GM19328 (cell line): ENCODE data around the gene PARN.
"Not testable (repeated sequence)": the region's sequence is repeated elsewhere in the genome, so short reads cannot be mapped to it uniquely, and the experiment has no call there.

Experiments
- ATAC-seq: cut with Tn5 transposase; IDR thresholded peaks from one replicate; pipeline ENCODE4 v1.9.1; 2021; ENCODE audit warnings: mild to moderate bottlenecking, moderate library complexity; ENCODE audit not compliant: unreplicated experiment

PARN gene, protein sequence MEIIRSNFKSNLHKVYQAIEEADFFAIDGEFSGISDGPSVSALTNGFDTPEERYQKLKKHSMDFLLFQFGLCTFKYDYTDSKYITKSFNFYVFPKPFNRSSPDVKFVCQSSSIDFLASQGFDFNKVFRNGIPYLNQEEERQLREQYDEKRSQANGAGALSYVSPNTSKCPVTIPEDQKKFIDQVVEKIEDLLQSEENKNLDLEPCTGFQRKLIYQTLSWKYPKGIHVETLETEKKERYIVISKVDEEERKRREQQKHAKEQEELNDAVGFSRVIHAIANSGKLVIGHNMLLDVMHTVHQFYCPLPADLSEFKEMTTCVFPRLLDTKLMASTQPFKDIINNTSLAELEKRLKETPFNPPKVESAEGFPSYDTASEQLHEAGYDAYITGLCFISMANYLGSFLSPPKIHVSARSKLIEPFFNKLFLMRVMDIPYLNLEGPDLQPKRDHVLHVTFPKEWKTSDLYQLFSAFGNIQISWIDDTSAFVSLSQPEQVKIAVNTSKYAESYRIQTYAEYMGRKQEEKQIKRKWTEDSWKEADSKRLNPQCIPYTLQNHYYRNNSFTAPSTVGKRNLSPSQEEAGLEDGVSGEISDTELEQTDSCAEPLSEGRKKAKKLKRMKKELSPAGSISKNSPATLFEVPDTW

DNA sequence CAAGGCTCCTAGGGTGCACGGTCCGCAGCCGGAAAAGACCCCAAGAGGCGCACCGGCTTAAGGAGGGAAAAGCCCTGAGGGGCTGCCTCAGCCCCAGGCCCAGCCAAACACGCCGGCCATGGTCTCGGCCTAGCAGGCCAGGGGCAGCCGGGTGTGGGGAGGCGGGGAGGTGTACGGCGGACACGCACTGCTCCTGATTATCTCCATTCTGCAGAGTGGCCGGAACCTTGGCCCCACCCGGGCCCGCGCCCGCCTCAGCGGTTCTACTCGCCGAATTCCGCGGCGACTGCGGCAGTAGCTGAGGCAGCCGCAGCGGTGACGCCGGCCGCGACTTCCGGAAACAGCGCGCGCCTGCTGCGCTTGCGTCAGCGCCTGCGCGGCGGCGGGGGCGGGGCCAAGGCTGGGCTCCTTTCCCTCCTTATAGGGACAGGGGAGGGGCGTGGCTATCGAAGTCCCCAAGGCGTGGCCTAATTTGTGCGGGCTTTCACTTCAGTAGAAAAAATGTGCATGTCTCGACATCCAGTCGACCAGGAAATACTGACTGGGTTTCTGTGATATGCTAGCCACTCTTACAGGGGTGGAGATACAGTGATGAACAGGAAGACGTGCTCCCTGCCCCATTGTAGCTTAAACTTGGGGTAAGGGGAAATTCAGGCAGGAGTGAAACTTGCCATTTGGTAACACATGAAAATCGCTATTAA lies at the start of gene PARN:
Gene PARN (minus strand): TSS at position 342 of the 701 bp plus-strand sequence. CDS start 135 bp downstream, at position 207.
- ATAC-seq = peak; percentile 48

DNA sequence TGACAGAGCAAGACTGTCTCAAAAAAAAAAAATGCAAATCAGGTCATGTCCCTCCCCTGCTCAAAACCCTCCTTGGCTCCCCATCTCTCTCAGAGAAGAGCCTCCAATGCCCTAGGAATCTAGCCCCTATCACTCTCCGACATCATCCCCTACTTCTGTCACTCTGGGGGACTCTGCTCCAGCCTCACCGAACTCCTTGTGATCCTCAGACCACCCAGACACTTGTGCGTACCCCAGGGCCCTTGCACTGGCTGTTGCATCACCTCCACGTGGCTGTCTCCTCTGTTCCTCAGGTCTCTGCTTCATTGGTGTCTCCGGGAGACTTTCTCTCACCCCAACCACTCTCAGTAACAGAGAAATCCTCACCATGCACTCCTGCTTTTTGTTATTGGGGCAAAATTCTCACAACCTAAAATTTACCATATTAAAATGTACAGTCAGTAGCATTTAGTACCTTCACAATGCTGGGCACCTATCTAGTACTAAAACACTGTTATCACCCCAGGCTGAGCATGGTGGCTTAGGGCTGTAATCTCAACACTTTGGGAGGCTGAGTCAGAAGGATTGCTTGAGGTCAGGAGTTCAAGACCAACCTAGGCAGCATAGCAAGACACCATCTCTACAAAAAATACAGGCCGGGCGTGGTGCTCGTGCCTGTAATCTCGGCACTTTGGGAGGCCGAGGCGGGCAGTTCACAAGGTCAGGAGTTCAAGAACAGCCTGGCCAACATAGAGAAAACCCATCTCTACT lies 48.9 kb upstream of the PARN start:
- no peak for ATAC-seq

DNA sequence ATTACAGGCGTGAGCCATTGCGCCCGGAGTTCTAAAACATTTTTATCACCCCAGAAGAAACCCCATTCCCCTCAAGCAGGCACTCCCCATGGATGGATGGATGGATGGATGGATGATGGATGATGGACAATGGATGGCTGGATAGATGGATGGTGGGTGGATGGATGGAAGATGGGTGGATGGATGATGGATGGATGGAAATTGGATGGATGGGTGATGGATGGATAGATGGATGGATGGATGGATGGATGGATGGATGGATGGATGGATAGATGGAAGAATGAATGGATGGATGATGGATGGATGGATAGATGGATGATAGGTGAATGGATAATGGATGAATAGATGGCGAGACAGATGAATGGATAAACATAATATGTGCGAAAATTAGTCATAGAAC lies 47.6 kb upstream of the PARN start:
- ATAC-seq = no peak

DNA sequence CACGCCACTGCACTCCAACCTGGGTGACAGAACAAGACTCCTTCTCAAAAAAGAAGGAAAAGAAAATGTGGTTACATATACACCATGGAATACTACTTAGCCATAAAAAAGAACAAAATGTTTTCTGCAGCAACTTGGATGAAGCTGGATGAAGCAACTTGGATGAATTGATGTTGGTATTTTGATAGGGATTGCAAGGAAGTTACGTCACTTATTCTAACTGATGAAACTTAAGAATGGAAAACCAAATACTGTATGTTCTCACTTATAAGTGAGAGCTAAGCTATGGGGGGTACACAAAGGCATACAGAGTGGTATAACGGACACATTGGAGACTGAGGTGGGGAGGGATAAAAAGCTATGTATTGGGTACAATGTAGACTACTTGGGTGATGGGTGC lies 46.6 kb upstream of the PARN start:
- ATAC-seq = no peak

DNA sequence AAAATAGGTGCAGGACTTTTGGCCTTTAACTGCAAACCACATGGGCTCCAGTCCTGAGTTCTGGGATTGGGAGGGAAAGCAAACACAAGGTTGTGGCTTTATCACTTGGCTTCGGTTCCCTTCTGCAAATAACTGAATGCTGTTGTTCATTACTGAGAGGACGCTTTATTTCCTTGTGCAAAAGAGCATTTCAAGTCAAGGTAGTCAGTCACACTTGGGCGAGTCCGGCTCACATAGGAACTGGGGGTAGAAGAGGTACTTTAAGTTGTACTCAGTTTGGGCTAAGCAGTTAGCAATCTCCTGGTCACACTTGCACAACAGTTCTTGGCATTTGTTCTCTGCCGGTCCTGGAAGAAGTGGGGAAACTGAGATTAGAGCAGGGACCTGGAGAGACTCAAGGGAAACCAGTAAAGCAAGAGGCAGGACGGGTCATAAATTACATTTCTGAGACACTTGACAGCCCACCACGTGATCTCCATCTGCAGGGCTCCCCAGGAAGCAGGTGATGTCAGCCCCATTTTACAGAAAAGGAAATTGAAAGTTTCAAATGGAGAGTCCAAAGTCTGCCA lies 42.4 kb upstream of the PARN start:
- ATAC-seq = peak; percentile 57

DNA sequence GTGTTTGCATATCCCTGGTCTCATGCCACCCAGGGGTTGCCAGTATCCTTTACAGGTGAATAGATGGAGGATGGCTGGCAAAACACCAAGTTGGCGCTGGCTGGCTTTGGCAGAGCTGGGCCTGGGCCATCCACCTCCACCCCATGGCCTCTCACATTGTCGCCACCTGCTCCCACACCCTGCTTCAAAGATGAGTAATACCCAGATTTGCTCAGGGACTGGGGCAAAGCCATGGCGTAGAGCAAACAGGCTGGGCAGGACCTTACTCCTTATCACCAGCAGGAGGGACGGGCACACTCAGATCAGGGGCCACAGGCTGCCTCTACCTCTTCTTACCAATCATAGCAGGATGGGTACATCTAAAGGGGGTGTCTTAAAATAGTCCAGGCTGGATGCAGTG lies 39.7 kb upstream of the PARN start:
- no peak for ATAC-seq

DNA sequence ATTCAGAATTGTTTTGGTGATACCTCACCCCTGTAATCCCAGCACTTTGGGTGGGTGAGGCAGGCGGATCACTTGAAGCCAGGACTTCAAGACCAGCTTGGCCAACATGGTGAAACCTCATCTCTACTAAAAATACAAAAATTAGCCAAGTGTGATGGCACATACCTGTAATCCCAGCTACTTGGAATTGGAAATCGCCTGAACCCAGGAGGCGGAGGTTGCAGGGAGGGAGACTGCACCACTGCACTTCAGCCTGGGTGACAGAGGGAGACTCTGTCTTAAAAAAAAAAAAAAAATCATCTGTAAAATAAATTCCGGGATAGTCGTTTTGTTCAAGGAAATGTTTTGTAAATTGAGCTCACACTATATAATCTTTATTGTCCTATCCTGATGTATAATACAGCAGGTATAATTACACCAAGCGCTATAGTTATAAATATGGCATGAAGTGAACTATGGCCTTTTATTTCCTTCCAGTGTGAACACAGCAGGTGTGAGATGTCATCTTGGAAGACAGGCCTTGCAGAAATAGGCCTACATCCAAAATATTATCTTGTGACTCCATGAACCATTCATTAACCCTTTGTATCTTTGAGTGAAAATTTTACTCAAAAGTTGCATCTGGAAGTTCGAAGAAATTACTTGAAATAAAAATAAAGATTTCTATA lies 38.6 kb upstream of the PARN start:
- ATAC-seq = no peak

DNA sequence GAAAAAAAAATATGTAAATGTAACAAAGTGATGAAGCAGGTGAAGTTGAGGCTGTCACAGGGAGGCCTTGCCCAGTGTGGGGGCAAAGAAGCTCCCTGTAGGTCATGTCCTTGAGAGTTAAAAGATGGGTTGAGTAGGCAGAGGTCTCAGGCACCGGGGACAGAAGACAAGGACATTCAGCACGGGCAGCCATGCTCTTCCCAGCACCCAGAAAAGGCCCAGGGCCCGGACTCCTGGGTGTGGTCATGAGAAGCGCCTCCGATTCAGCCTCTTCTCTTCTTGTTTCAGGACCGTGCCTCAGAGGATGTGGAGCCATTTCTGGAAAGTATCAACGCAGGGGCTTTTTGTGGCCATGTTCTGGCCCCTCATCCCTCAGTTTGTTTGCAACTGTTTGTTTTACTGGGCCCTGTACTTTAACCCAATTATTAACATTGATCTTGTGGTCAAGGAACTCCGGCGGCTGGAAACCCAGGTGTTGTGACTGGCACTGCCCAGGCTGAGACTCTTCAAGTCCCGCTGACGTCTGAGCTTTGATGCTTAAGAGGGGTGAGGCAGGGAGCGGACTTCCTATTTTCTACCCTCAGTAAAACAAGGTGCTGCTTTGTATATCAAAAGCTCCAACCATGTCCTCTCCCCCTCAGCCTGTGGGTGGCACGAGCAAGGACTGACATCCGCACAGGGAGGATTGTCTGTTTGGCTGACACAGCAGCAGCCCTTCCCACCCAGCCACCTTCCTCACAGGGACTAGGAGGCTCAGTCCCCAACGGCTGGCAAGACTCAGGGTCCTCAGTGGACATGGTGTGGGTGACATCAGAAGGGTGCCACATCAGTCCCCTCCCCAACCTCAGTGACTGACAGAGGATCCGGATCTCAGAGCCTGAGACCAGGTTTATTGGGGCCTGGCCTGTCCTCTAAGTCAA lies 37.5 kb upstream of the PARN start:
- ATAC-seq = no peak

DNA sequence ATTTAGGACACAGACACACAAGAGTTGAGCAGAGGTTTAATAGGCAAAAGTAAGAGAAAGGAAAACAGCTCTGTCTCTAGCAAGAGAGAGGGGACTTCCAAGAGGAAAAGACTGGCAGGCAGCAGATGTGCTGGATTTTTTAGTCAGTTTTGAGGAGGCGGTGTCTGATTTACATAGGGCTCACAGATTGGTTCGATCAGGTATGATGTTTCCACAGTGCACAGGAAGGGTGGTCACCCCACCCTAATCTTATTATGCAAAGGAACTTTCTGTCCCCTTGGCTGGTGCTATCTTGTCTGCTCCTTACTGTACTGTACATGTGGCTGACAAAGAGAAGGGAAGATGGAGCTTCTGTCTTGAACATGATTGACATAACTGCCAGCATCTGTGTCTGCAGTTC lies 28.0 kb upstream of the PARN start:
- peak; percentile 69 for ATAC-seq

DNA sequence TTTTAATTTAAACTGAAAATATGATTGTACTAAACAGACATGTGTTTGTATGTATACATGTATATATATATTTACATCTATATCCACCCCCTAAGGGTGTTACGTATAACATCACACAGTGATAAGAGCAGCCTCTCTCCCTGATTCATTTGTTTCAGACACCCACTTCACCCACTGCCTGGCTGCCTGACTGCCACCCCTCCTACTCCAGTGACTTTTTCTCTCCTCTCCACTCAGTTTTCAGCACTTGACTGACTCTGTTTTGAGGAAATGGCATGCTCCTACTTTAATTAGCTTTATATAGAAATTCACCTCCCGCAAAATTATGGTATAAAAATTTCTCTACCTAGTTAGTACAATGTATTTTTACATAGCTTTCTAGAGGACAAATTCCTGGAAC lies 22.7 kb upstream of the PARN start:
- ATAC-seq = no peak

DNA sequence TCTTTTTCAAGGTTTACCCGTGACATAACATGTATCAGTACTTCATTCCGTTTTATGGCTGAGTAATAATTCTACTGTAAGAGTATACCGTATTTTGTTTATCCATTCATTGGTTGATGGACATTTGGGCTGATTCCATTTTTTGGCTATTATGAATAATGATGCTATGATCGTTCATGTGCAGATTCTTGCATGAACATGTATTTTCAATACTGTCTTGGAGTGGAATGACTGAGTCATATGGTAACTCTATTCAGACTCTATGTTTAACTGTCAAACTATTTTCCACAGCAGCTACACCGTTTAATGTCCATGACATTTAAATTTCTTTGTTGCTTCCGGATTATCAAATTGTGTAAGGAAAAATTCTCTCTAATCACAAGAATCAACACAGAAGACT lies 20.6 kb upstream of the PARN start:
- ATAC-seq = no peak

DNA sequence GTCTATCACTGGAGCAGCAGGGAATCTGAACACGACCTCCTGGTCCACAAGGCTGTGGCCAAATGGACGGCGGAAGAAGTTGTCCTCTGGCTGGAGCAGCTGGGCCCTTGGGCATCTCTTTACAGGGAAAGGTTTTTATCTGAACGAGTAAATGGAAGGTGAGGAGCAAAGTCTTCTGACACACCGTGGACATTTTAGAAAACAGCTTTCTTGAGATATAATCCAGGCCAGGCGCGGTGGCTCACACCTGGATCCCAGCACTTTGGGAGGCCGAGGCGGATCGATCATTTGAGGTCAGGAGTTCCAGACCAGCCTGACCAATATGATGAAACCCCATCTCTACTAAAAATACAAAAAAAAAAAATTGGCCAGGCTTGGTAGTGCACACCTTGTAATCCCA lies 19.8 kb upstream of the PARN start:
- no peak for ATAC-seq

DNA sequence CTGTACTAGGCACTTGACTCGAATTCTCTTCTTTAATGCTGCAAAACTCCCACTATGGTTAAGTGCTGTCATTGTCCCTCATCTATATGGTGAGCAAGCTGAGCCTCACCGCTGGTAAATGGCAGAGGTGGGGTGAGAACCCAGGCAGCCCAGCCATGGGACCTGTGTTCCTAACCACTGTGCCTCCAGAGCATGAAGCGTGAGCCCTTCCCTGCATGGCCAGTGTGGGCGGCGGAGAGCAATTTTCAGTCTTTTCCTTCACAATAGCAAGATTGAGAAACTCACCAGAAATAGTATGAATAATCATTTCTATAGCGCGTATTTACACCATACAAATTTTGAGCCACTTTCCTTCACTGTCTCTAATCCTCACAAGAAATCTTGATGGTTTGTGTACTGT lies 11.9 kb upstream of the PARN start:
- no peak for ATAC-seq

DNA sequence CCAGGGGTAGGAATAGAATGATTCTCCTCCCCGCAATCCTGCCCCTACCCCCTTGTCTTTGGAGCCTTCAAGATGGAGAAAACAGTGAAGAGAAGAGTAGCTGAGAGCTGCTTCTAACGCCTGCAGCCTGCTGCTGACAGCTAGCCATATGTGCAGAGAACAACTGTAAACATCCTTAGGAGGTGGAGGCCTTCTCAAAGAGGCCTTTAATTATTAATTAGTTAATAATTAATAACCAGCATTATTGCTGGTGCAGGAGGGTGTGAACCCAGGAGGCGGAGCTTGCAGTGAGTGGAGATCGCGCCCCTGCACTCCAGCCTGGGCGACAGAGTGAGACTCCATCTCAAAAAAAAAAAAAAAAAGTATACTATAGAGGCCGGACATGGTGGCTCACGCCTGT lies 11.1 kb upstream of the PARN start:
- ATAC-seq = no peak

DNA sequence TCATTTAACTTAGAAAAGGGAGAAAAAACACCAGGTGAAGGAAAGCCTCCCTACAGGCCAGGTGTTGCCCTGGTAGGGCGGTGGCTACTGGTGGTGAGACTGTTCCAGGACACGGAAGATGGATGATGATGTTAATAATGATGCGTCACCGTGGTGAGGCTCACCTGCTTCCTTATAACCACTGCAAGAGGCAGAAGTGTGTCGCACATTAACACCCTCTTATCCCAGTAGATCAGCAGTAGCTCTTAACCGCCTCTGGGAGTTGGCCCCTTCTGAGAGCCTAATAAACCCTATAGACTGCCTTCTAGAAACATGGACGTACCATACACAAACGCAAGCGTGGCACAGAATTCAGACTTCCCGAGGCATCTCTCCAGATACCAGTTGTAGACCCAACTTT lies 10.5 kb upstream of the PARN start:
- ATAC-seq = no peak

DNA sequence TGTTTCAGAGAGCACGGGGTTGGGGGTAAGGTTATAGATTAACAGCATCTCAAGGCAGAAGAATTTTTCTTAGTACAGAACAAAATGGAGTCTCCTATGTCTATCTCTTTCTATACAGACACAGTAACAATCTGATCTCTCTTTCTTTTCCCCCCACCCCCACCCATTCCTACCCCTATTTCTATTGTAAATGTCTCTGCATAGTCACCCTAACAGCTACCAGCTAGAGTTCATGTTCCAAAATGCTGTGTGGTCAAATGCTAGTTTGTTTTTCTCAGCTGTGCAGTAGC lies 6.8 kb upstream of the PARN start:
- ATAC-seq = not testable (repeated sequence)

DNA sequence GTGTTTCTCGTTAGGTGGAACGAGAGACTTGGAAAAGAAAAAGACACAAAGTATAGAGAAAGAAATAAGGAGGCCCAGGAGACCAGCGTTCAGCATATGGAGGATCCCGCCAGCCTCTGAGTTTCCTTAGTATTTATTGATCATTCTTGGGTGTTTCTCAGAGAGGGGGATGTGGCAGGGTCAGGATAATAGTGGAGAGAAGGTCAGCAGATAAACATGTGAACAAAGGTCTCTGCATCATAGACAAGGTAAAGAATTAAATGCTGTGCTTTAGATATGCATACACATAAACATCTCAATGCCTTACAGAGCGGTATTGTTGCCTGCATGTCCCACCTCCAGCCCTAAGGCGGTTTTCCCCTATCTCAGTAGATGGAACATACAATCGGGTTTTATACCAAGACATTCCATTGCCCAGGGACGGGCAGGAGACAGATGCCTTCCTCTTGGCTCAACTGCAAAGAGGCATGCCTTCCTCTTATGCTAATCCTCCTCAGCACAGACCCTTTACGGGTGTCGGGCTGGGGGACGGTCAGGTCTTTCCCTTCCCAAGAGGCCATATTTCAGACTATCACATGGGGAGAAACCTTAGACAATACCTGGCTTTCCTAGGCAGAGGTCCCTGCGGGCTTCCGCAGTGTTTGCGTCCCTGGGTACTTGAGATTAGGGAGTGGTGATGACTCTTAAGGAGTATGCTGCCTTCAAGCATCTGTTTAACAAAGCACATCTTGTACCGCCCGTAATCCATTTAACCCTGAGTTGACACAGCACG lies 6.3 kb upstream of the PARN start:
- not testable (repeated sequence) for ATAC-seq

DNA sequence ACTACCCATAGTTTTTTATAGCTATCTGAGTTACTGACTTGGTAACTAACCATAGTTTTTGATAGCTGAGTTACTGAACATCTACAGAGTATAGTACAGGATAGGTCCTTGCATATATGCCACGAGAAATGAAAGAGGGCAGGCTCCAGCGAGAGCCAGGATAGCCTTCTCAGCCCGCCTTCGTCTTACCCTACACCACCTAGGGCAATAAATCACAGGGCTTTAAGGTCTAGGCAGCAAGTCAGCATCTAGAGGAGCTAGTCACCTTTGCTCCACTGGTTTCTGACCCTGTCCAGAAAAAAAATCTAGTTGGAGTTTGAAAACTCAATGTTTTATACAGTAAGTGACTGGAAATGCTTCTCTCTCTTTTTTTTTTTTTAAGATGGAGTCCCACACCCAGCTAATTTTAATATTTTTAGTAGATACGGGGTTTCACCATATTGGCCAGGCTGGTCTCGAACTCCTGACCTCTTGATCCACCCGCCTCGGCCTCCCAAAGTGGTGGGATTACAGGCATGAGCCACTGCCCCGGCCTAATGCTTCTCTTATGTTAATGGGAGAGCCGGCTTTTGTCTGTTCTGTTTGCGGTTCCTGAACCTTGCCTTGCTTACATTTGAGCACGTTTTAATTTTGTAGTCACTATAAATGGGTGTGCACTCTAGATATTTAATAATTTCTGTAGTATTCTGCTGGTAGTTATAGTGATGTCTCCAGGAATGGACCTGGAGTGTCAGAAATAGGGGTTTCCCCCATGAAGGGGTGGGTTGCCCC lies 5.5 kb upstream of the PARN start:
- no peak for ATAC-seq
